ENCODE results near the gene LRMDA. TPM values are rescaled to one million over a fixed set of nuclear protein-coding genes. Genes with fewer than 3 reads are reported as not detected.

The LRMDA gene
- total and polyA plus RNA-seq, 2 of the 8 experiments (the other 6 are each of a cell fraction or from before 2014, with no cell fraction given), result 0.86 to 2.8 TPM

- Histone ChIP-seq H3K23me2 (ENCODE audit: low read depth, low read length) (no peaks in the 10 kb centered on the region), H3K4me3 (ENCODE audit: extremely low read depth in 1 of 4, insufficient read depth in 2 of 4, low read depth in 3 of 4, low read length in 4 of 4) (no peak overlapping the region), H2BK15ac (ENCODE audit: low read length) (no peak overlapping the region), H4K20me1 (replicated peaks in 1 of 2; ENCODE audit: control insufficient read depth in 1 of 2, insufficient read depth in 2 of 2, low read length in 2 of 2) (no peaks in the 10 kb centered on the region), H3K23ac (ENCODE audit: insufficient read length) (no peak overlapping the region), H3K27ac (ENCODE audit: low read depth, low read length) (no peak overlapping the region), H3K9me3 (ENCODE audit: insufficient read depth in 2 of 2, low read depth in 1 of 2, low read length in 1 of 2) (no peaks in the 10 kb centered on the region), H3K18ac (ENCODE audit: extremely low read depth, low read length) (no peak overlapping the region), H3K4me1 (replicated peaks in 1 of 4; ENCODE audit: control insufficient read depth in 3 of 4, insufficient read depth in 4 of 4, low read length in 3 of 4) (peaks cover 0 to 6% (median 4%) of the 10 kb centered on the region in 4 experiments; a peak in 5 of 7 replicates), H2AFZ (ENCODE audit: low read length) (no peak overlapping the region), H3K9ac (replicated peaks in 1 of 4; ENCODE audit: extremely low read depth in 1 of 4, low read depth in 3 of 4, low read length in 3 of 4) (no peak overlapping the region), H2BK20ac (ENCODE audit: low read length) (no peak overlapping the region), H3K79me1 (ENCODE audit: low read depth, low read length) (no peaks in the 10 kb centered on the region), H3K4ac (replicated peaks; ENCODE audit: insufficient read length, low read depth, low read length) (no peak overlapping the region), H2BK12ac (ENCODE audit: low read depth, low read length) (no peak overlapping the region), H3K14ac (ENCODE audit: insufficient read length) (no peak overlapping the region), H4K8ac (ENCODE audit: extremely low read depth, insufficient read depth, low read length) (no peak overlapping the region), H2AK5ac (ENCODE audit: low read depth, low read length) (no peak overlapping the region), H3K56ac (replicated peaks; ENCODE audit: insufficient read length, low read depth, low read length) (no peak overlapping the region), H4K91ac (replicated peaks; ENCODE audit: insufficient read length, low read length) (no peak overlapping the region), H2BK5ac (ENCODE audit: low read depth, low read length) (no peak overlapping the region), H3K27me3 (replicated peaks in 1 of 4; ENCODE audit: control insufficient read depth in 3 of 4, extremely low read depth in 1 of 4, insufficient read depth in 3 of 4, low read length in 3 of 4) (no peaks in the 10 kb centered on the region; a peak in 1 of 7 replicates), H3K79me2 (ENCODE audit: control insufficient read depth in 1 of 2, insufficient read depth in 2 of 2, low read length in 2 of 2) (no peaks in the 10 kb centered on the region), H3K4me2 (ENCODE audit: insufficient read depth in 1 of 2, low read depth in 2 of 2, low read length in 2 of 2) (no peak overlapping the region), H2BK120ac (replicated peaks; ENCODE audit: low read depth, low read length) (no peak overlapping the region), H3K36me3 (ENCODE audit: control insufficient read depth in 2 of 4, insufficient read depth in 4 of 4, low read length in 3 of 4) (no peaks in the 10 kb centered on the region), H4K5ac (ENCODE audit: insufficient read length, low read depth, low read length) (no peak overlapping the region)
- FAIRE-seq (no peak), DNase-seq (ENCODE audit: low read depth in 1 of 2, low spot score in 2 of 2) (no peak)
- 68% methylated on average over 3 of the region's 4 CpGs; no CpG with 5 or more reads in 1 of the 2 experiments for WGBS, 2 experiments (ENCODE audit: extremely low coverage in 1 of 2, insufficient coverage in 1 of 2, insufficient read length in 1 of 2, insufficient replicate concordance in 2 of 2, low coverage in 1 of 2, low lambda C conversion rate in 2 of 2, missing lambda C conversion rate in 1 of 2)
- TF ChIP-seq SAP30 (IDR thresholded peaks at IDR 0.05; ENCODE audit: insufficient read depth, insufficient replicate concordance, low read length) (no peak), FOSL1 (IDR thresholded peaks at IDR 0.05; ENCODE audit: insufficient read depth, low read depth, low read length) (no peak), SUZ12 (IDR thresholded peaks at IDR 0.05; ENCODE audit: low read length) (no peak), BCL11A (IDR thresholded peaks at IDR 0.05; ENCODE audit: low read depth in 2 of 2, low read length in 2 of 2) (no peak)
- CTCF ChIA-PET (ENCODE audit: partially characterized antibody), result interaction anchor here (0.6 to 0.9 kb wide), 4 partner anchors 30 to 746 kb away, joined by 3 to 5 read pairs (median 3); no protein-coding TSS in a partner anchor
- POLR2A ChIA-PET (ENCODE audit: partially characterized antibody), result interaction anchor here (0.6 to 0.7 kb wide), 2 partner anchors 52 to 114 kb away, joined by 3 to 4 read pairs; no protein-coding TSS in a partner anchor
Observed at GRCh38 chr10:75764974-75765788, 333.8 kb downstream of the LRMDA start.
